GM18870 (cell line): ENCODE results near the gene SYT15B.
"Not testable (repeated sequence)": the region's sequence is repeated elsewhere in the genome, so short reads cannot be mapped to it uniquely, and the experiment has no call there.

Experiments
- ATAC-seq: cut with Tn5 transposase; IDR thresholded peaks from one replicate; pipeline ENCODE4 v1.9.1; 2021; ENCODE audit warnings: moderate library complexity; ENCODE audit not compliant: unreplicated experiment

SYT15B gene

DNA sequence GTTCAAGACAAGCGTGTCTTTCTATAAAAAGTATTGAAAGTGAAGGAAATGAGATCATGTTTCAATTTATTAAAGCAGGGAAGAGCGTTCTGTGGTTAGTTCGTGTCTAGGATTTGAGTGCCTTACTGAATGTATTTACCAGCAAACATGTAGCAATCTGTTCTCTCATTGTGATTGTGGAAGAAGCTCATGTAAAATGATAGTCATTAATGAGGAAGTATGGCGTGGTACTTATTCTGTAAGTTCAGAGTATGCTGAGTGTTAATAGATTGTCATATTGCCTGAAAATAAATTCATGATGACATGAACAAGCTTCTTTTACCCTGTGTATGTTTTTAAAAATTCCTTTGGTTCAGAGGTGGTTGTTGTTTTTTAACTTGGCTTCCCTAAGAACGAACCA, 32.5 kb downstream of the SYT15B start:
- not testable (repeated sequence) for ATAC-seq

DNA sequence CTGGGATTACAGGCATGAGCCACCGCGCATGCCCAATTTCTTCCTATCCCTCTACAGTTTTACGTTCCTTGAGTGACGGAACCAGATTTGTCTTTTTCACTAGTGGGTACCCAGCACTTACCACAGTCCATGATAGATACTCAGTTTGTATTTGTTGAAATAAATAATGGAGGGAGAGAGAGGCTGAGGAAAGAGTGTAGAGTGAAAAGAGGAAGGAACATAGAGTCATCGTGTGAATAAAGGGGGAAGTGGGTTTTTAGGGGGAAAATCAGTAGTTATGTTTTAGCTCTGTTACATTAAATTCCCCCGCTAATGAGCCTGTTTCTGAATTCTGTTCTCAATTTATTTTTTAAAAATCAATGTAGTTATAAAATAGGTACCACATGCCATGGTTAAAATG, 37.7 kb downstream of the SYT15B start:
- not testable (repeated sequence) for ATAC-seq

DNA sequence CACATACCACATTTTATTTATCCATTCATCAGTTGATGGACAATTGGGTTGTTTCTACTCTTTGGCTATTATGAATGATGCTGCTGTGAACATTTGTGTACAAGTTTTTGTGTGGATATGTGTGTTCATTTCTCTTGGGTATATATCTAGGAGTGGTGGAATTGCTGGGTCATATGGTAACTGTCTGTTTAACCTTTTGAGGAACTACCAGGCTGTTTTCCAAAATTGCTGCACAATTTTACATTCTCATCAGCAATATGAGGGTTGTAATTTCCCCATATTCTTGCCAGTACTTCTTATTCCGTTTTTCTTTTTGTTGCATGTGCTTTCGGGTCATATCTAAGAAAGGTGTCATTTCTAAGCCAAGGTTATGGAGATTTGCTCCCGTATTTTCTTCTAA, 38.3 kb downstream of the SYT15B start:
- ATAC-seq = not testable (repeated sequence)

DNA sequence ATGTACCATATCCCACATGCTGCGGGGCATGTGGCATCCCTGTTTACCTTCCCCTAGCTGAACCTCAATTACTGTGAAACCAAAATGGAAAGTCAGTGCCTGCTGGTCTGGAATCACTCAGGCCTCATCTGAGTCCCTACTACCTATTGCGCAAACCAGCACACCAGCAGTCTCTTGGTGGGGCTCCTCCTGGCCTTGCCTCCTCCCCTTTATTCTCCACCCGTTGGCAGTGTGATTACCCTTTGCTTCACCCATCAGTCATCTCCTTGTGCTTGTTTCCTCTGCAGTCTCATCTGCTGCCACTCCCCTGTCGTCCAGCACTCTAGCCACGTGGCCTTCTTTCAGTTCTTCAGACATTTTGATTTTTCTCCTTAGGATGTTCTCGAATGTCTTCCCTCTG, 39.3 kb downstream of the SYT15B start:
- not testable (repeated sequence) for ATAC-seq

DNA sequence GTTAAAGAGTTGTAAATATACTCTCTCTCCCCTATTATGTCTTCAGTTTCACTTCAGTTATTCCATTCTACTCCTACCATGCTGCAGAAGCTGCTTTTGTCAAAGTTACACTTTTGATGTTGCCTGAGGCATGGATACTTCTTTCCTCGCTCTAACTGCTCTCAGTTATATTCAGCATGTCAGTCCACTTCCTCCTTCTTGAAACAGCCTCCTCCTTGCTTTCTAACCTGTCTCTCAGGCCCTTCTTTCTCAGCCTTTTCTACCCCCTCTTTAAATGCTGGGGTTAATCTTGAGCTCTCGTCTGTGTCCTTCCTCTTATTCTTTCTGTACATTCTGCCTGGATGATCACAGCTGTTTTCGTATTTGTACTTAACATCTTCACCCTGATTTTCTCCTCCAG, 40.0 kb downstream of the SYT15B start:
- not testable (repeated sequence) for ATAC-seq

DNA sequence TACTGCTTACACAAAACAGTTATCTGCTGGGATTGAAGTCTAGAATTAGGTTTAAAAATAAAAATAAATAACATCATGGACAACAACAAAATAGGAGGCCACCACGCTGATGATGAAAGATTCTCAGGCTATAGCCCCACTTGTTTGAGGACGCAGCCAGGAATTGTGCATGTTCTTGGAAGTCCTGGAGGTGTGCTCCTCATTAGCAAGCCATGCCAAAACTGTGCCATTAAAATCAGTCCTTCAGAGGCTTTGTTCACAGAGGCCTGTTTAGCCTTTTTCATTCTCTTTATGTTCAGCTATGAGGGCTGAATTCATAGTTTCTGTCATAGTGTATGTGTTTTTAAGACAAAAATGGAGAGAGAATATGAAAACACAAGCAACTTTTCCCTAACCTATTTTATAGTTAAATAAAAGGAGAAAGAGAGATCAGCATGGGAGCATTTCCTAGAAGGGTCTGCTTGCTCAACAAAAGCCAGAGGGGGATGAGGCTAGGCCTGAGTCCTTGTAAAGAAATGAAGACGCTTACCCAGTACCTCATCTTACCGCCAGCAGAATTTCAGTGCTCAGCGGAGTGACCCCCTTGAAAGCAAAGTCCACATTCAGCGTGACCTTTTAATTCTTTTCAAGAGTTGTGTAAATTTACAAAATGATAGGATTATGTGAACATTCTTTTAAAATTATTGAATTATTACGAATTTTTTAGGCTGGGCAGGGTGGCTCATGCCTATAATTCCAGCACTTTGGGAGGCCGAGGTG, 46.2 kb downstream of the SYT15B start:
- not testable (repeated sequence) for ATAC-seq
